ENCODE data around the gene MLLT3. TPM values are rescaled to one million over a fixed set of nuclear protein-coding genes. Genes with fewer than 3 reads are reported as not detected.

The MLLT3 gene
- total RNA-seq, 4 donors from 2014 or later, result 4.8 to 17.8 (median 12.1) TPM

DNA sequence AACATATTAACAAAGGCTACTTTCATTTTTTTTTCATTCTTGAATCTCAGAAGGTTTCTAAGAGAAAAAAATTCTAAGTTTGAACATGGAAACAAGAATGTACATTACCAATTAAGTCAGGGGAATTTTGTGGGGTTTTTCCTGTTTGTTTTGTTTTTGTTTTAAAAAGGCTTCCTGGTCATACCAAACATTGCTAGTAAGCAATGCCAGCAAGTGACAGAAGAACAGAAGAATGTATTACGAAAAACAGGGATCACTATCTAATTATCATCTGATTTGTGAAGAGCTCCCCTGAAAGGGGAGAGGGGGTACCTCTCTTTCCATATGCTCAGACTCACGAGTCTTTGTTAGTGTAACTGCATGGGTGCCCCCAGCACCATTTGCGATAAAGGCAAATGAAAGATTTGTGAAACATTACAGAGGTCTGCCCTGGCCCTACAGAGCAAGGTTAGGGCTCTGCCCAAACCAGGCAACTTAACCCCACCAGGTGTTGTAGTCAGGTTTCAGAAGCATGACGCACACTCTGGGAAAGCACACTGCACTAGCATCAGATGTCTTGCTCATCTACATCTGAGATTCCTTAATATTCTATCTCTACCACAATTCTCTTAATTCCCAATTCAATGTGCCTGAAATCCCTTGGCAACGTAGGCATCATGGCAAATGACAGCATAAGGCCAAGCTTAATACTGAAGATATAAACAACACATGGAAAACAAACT, 268.2 kb downstream of the MLLT3 start:
- no peak for ATAC-seq (ENCODE audit: low FRiP score)
- no peak for DNase-seq (ENCODE audit: low spot score)
- TF ChIP-seq, protein P1, sequence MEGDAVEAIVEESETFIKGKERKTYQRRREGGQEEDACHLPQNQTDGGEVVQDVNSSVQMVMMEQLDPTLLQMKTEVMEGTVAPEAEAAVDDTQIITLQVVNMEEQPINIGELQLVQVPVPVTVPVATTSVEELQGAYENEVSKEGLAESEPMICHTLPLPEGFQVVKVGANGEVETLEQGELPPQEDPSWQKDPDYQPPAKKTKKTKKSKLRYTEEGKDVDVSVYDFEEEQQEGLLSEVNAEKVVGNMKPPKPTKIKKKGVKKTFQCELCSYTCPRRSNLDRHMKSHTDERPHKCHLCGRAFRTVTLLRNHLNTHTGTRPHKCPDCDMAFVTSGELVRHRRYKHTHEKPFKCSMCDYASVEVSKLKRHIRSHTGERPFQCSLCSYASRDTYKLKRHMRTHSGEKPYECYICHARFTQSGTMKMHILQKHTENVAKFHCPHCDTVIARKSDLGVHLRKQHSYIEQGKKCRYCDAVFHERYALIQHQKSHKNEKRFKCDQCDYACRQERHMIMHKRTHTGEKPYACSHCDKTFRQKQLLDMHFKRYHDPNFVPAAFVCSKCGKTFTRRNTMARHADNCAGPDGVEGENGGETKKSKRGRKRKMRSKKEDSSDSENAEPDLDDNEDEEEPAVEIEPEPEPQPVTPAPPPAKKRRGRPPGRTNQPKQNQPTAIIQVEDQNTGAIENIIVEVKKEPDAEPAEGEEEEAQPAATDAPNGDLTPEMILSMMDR (IDR thresholded peaks at IDR 0.05), result no peak

DNA sequence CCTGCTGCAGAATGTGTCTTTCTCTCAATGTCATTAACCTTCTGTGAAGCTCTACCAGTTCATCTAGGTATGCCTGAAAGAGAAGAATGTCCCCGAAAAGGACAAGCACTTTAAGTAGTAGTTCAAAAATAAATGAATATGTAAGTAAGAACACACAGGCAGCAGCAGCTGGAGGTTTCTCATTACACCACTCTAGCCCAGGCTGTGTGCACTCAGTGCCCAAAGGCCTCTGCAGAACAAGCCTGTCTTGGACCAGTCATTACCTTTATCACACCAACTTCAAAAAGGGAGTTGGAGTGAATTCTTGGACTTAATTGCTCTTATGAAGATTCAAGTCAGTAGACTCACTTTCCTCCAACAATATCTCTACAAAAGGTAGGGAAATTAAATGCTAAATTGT, 268.8 kb downstream of the MLLT3 start:
- ATAC-seq (ENCODE audit: low FRiP score) (no peak), DNase-seq (ENCODE audit: low spot score) (no peak)
- TF ChIP-seq, protein P1 (IDR thresholded peaks at IDR 0.05), result no peak

DNA sequence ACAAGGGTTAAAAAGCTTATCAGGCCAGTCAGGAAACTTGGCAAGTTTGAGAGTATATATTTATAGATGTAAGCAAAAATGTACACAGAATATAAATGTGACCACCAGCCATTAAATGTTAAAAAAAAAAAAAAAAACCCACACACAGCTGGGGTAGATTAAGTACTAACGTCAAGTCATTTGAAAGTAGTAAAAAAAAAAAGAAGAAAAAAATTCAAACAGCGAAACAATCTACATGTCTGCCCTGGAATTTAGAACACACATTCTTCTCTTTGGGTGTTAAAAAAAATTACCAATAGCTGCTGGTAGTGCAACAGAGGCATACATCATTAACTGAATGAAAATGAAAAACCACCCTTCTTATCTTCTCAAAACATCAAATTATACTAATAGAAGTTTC, 269.7 kb downstream of the MLLT3 start:
- DNase-seq (ENCODE audit: low spot score) (no peak), ATAC-seq (ENCODE audit: low FRiP score) (no peak)
- TF ChIP-seq, protein P1 (IDR thresholded peaks at IDR 0.05), result no peak

DNA sequence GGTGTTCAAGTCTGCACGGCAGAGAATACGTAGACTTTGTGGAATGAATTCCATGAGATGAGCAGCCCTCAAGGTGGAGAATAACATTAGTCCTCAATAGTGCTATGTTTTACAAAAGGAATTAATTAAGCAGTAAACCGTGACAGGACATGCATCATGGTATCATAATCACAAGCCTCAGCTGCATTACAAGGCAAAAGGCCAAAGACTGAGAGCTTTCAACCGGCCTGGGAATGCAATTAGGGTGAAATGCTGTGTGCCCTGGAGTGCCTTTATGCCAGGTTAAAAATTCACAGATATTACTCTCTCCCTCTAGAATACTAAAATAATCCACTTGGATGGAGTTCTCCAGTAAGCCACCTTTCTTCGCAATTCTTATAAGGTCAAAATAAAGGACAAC, 270.6 kb downstream of the MLLT3 start:
- DNase-seq (ENCODE audit: low spot score) (no peak), ATAC-seq (ENCODE audit: low FRiP score) (no peak)
- TF ChIP-seq, protein P1 (IDR thresholded peaks at IDR 0.05), result no peak

DNA sequence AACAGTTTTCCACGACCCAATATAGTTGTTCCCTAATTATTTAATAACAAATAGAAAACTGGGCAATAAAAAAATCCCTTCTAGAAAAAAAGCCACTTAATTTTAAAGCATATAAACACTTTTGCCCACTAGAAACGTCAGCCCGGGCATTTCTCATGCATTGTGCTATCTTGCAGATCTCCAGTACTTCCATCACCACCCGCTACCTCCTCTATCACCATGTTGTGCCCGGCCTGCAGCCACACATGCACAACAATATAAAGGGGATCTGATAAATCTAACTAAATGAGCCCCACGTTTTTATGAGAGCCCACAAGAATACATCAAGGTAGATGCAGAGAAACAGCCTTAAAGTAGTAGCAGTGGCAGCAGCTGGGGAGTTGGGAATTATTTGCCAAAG, 272.7 kb downstream of the MLLT3 start:
- TF ChIP-seq, protein P1 (IDR thresholded peaks at IDR 0.05), result no peak
- ATAC-seq (ENCODE audit: low FRiP score), result no peak
- no peak for DNase-seq (ENCODE audit: low spot score)

DNA sequence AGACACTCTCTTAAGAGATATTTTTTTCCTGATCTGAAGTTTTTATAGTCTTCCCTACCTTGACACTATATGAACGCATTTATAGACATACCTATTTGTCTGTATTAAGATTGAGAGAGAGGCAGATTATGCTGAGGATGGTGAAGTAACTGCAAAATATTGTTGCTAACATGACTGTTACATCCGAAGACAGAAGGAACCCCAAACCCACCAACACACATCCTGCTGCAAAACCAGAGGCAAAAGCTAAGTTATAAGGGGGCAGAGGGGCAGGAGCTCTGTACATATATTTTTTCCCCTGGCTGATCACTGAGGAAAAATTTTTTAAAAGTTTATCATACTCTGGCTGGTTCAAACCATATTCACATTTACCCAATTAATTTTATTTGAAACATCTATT, 279.0 kb downstream of the MLLT3 start:
- DNase-seq (ENCODE audit: low spot score) (no peak), ATAC-seq (ENCODE audit: low FRiP score) (no peak)
- TF ChIP-seq, protein P1 (IDR thresholded peaks at IDR 0.05), result no peak

DNA sequence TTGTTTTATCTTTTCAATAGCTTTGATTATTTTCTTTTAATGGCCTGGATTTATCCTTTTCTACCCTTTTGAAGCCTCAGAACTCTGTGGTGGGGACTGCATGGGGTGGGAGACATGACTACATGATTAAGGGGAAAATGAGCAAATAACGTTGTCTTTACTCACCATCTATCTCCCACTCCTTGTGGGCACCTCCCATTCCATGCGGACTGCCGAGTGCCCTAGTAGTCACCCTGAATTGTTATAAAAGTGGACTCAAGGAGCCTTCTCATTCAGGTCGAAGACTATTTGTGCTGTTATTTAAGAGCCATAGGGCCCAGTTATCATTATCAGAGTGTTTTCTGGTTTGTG, 281.8 kb downstream of the MLLT3 start:
- ATAC-seq (ENCODE audit: low FRiP score), result no peak
- no peak for DNase-seq (ENCODE audit: low spot score)
- TF ChIP-seq, protein P1 (IDR thresholded peaks at IDR 0.05), result no peak
